Measurements from ENCODE around the gene SCYGR4.

DNA sequence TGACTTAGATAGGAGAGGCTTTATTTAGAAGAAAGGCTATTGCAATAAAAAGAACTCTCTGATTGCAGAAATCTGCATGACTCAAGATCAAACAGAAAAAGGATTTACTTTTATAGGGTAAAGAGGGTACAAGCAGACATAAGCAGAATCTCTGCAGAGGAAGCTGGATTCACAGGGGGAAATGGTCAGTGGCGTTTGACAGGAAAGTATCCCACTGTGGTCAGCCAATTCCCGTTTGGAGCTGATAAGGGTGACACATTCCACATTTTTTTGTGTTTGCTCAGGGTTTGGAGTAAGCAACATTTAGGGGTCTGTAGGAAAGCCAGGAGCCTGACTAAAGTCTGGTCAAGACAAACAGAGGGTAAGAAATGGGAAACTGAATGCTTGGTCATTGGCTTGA, 25.4 kb downstream of the SCYGR4 start:
- TF ChIP-seq, protein P1, sequence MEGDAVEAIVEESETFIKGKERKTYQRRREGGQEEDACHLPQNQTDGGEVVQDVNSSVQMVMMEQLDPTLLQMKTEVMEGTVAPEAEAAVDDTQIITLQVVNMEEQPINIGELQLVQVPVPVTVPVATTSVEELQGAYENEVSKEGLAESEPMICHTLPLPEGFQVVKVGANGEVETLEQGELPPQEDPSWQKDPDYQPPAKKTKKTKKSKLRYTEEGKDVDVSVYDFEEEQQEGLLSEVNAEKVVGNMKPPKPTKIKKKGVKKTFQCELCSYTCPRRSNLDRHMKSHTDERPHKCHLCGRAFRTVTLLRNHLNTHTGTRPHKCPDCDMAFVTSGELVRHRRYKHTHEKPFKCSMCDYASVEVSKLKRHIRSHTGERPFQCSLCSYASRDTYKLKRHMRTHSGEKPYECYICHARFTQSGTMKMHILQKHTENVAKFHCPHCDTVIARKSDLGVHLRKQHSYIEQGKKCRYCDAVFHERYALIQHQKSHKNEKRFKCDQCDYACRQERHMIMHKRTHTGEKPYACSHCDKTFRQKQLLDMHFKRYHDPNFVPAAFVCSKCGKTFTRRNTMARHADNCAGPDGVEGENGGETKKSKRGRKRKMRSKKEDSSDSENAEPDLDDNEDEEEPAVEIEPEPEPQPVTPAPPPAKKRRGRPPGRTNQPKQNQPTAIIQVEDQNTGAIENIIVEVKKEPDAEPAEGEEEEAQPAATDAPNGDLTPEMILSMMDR (IDR thresholded peaks at IDR 0.05; ENCODE audit: low read length), result no peak
- no peak for TF ChIP-seq EZH2 (IDR thresholded peaks at IDR 0.05; ENCODE audit: borderline replicate concordance, low read length)
